ENCODE data around the gene CHRM2.

DNA sequence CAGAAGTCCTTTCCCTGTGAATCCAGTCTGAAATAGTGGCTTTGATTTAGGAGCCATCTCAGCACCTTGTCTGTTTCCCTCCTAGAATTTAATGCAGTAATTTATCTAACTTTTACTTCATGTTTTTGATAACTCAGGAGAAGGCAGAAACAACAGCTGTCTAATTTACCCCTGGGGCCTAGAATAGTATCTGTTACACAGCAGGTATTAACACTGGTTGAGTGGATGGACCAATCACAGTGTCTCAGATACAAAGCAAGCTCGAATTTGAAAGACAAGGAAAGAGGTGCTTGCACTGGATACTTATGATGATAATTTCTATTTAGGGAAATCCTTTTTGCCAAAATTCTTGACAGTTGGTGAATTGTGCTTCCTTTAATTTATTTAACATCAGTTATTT is 23.4 kb downstream of the CHRM2 start:
- TF ChIP-seq, protein P1, sequence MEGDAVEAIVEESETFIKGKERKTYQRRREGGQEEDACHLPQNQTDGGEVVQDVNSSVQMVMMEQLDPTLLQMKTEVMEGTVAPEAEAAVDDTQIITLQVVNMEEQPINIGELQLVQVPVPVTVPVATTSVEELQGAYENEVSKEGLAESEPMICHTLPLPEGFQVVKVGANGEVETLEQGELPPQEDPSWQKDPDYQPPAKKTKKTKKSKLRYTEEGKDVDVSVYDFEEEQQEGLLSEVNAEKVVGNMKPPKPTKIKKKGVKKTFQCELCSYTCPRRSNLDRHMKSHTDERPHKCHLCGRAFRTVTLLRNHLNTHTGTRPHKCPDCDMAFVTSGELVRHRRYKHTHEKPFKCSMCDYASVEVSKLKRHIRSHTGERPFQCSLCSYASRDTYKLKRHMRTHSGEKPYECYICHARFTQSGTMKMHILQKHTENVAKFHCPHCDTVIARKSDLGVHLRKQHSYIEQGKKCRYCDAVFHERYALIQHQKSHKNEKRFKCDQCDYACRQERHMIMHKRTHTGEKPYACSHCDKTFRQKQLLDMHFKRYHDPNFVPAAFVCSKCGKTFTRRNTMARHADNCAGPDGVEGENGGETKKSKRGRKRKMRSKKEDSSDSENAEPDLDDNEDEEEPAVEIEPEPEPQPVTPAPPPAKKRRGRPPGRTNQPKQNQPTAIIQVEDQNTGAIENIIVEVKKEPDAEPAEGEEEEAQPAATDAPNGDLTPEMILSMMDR (IDR thresholded peaks at IDR 0.05 in 8 of 11, conservative IDR thresholded peaks at IDR 0.05 in 3 of 11), result no peak
- TF ChIP-seq POLR2AphosphoS5 (IDR thresholded peaks at IDR 0.05) (no peak), POLR2A (IDR thresholded peaks at IDR 0.05) (no peak)

Measured in spleen (tissue), 7 donors.